Middle frontal gyrus (tissue), 1 donor: ENCODE results near the gene AMZ2.
A peak's percentile ranks its signal among the peaks of the same experiment; 100 is the strongest.
"Not testable (repeated sequence)": the region's sequence is repeated elsewhere in the genome, so short reads cannot be mapped to it uniquely, and the experiment has no call there.

Source experiments
- DNase-seq: peaks from one replicate; pipeline ENCODE4 v3.0.0-alpha.2; 2015; ENCODE audit warnings: low spot score; ENCODE audit errors: extremely low spot score

AMZ2 gene

GRCh38 chr17:68220186-68220585, 27.7 kb upstream of the AMZ2 start:
- DNase-seq, result not testable (repeated sequence)

DNA sequence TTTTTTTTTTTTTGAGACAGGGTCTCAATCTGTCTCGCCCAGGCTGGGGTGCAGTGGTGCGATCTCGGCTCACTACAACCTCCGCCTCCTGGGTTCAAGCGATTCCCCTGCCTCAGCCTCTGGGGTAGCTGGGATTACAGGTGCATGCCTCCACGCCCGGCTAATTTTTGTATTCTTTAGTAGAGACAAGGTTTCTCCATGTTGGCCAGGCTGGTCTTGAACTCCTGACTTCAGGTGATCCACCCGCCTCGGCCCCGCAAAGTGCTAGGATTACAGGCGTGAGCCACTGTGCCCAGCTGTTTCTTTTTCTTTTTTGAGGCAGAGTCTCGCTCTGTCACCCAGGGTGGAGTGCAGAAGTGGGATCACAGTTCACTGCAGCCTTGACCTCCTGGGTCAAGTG, 27.1 kb upstream of the AMZ2 start:
- not testable (repeated sequence) for DNase-seq

DNA sequence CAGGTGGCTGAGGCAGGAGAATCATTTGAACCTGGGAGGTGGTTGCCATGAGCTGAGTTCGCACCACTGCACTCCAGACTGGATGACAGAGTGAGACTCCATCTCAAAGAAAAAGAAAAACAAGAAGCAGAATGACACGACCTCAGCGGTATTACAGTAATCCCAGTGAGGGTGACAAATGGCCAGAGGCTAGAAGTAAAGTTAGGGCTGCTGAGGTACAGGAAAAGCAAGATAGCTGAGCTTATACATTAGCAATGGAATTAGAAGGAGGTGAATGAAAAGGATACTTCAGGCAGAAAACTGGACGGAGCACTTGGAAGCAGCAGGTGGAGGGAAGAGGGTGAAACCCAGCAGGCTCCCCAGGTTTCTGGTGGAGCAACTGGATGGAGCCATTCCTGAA, 26.1 kb upstream of the AMZ2 start:
- no peak for DNase-seq

DNA sequence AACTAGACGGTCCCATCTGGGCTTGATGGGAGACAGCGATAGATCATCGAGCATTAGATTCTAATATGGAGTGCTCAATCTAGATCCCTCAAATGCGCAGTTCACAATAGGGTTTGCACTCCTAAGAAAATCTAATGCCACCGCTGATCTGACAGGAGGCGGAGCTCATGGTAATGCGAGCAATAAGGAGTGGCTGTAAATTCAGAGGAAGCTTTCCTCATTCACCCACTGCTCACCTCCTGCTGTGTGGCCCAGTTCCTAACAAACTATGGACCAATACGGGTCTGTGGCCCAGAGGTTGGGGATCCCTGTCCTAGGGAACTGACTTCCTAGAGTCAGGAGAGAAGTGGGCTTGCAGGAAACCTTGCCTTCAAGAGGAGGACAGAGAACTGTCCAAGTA, 25.2 kb upstream of the AMZ2 start:
- DNase-seq, result no peak

GRCh38 chr17:68225055-68225454, 22.8 kb upstream of the AMZ2 start:
- not testable (repeated sequence) for DNase-seq

DNA sequence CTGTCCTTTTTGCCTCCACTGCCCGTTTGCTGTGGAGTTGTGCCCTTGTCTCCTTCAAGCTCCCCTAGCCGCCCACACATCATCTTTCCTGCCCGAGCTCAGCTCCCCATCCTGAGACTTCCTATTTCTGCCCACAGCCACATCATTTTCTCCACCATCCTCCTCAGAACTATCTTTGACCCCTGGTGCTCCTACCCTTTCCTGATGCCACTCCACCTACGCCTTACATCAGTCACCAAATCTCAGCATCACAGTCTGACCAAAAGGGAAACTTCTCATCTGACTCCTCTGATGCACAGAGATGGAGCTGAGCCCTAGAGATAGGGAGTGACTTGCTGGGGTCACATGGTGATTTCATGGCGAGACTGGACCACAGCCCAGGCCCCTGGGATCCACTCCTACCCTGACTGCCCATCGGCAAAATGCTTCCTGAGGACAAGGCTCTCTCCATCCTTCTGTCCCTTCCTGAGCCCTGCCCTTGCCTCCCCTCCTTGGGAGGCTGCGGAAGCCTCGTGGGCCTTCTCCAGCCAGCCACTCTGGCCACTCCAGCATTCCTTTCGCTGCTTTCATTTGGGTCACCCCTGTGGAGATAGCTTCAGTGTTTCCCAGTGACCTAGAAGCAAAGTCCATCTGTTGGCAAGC, 19.7 kb upstream of the AMZ2 start:
- DNase-seq, result not testable (repeated sequence)

- no peak for DNase-seq
These were observed 18.8 kb upstream of the AMZ2 start for GRCh38 chr17:68228817-68229570.

- DNase-seq, result no peak
These were observed 18.2 kb upstream of the AMZ2 start for GRCh38 chr17:68229619-68230018.

DNA sequence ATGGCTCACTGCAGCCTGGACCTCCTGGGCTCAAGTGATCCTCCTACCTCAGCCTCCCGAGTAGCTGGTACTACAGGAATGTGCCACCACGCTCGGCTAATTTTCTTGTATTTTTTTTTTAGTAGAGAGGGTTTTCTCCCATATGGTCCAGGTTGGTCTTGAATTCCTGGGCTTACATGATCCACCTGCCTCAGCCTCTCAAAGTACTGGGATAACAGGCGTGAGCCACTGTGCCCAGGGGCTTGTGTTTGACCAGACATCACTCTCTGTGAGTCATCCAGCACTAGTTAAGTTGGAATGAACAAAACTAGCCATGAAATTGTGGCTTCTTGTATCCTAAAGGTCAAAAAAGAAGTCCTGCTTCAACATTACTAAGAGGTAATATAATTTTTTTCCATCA, 16.7 kb upstream of the AMZ2 start:
- not testable (repeated sequence) for DNase-seq

DNA sequence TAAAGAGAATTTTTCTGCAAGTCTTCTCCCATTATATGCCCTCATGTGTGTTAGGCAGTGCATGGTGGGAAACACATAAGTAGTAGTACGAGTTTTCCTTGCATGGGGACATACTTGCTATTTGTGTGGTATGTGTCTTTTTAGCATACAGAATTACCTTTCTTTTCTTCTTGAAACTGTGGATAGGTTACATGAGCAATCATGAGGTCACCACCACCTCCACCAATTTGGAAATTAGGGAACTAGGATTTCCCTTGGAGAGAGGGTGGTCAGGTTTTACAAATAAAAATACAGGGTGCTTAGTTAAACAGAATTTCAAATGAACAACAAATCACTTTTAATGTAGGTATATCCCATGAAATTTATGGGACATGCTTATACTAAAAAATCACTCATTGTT, 16.3 kb upstream of the AMZ2 start:
- no peak for DNase-seq

- not testable (repeated sequence) for DNase-seq
These were observed 15.1 kb upstream of the AMZ2 start for GRCh38 chr17:68232741-68233140.

GRCh38 chr17:68234726-68235335, 13.0 kb upstream of the AMZ2 start:
- peak; percentile 22 for DNase-seq

GRCh38 chr17:68235336-68235791, 12.5 kb upstream of the AMZ2 start:
- not testable (repeated sequence) for DNase-seq

- DNase-seq, result not testable (repeated sequence)
These were observed 10.3 kb upstream of the AMZ2 start for GRCh38 chr17:68237369-68238163.

DNA sequence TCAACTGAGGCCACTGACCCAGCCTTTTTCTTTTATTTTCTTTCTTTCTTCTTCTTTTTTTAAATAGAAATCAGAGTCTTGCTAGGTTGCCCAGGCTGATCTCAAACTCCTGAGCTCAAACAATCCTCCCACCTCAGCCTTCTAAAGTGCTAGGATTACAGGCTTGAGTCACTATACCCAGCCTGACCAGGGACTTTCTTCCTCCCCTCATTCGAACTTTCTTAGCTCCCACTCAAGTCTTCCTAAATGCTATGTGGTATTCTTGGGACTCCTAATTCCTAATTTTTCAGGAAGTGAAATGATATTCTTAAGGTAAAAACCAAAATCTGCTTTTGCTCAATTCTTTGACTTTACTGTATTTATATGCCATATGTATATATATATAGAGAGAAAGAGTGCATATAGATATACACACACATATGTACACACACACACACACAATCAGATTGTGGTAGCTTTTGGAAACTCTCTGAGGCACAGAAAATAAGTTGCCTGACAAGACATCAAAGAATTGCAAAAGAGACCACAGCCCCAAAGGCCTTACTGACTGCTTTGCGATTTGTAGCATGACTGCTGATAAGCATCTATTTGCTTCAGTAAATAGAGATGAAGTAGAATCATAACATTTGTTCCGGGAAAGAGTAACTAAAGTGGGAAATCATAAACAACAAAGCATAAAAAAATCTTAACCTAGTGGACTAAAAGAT, 9.5 kb upstream of the AMZ2 start:
- no peak for DNase-seq

- no peak for DNase-seq
These were observed 9.0 kb upstream of the AMZ2 start for GRCh38 chr17:68238871-68239253.

DNA sequence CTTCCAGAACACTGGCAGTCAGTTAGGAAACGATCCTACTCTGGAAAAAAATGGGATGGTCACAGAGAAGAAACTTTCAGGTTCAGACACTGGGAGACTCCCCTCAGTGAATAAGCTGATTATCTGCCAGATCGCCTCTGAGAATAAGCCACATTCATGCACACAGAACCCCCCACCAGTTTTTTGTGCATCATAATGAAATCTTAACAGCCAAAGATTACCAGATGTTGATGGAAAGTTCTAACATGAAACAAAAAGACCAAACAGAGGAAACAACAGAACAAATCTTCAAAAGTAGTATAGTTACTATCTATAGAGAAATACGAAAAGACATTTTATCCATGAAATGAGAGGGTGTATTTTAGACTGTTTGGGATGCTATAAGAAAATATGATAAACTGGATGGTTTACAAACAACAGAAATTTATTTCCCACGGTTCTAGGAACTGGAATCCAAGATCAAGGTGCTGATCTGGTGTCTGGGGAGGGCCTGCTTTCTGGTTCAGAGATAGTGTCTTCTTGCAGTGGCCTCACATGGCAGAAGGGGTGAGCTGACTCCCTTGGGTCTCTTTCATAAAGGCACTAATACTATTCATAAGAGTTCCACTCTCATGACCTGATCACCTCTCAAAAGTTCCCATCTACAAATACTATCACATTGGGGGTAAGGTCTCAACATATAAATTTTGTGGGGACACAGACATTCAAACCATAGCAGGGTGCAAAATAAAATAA, 8.0 kb upstream of the AMZ2 start:
- no peak for DNase-seq

GRCh38 chr17:68246271-68247028, 1.4 kb upstream of the AMZ2 start:
- DNase-seq, result no peak

GRCh38 chr17:68248199-68248825, 469 bp downstream of the AMZ2 start:
- DNase-seq, result no peak
